ENCODE data around the gene GNG4.

- TF ChIP-seq POLR2A (IDR thresholded peaks at IDR 0.05; ENCODE audit: low read depth, low read length) (no peak), CTCF (IDR thresholded peaks at IDR 0.05; ENCODE audit: extremely low read depth in 1 of 2, insufficient read depth in 1 of 2, low read depth in 1 of 2, low read length in 2 of 2) (no peak), POLR2AphosphoS5 (IDR thresholded peaks at IDR 0.05; ENCODE audit: insufficient read depth, low read depth, low read length) (no peak), MYC (IDR thresholded peaks at IDR 0.05; ENCODE audit: low read depth, low read length) (no peak), JUN (IDR thresholded peaks at IDR 0.05; ENCODE audit: borderline replicate concordance, insufficient read depth, insufficient read length, low read depth) (no peak), EZH2 (IDR thresholded peaks at IDR 0.05; ENCODE audit: borderline replicate concordance, low read depth, low read length, severe bottlenecking) (no peak)
Observed at GRCh38 chr1:235644693-235645305, 4.8 kb downstream of the GNG4 start.

Data from endothelial cell of umbilical vein (primary cell).